Left ventricle myocardium inferior (tissue), 1 donor: ENCODE data around the gene PDE6C. TPM values are rescaled to one million over a fixed set of nuclear protein-coding genes. Genes with fewer than 3 reads are reported as not detected.

ENCODE experiments used
- DNase-seq: peaks from one replicate; pipeline ENCODE4 v3.0.0-alpha.2; 2020
- H3K27ac ChIP-seq: fragments of 200-600 bp; replicated peaks from 2 replicates; pipeline ENCODE4 v1.8.0; 2021
- H3K27me3 ChIP-seq: fragments of 200-600 bp; 2 replicates; pipeline ENCODE4 v1.8.0; 2021; ENCODE audit warnings: low read depth
- H3K36me3 ChIP-seq: fragments of 200-600 bp; 2 replicates; pipeline ENCODE4 v1.8.0; 2021
- H3K4me1 ChIP-seq: fragments of 200-600 bp; 2 replicates; pipeline ENCODE4 v1.8.0; 2021
- H3K4me3 ChIP-seq: fragments of 200-600 bp; 2 replicates; pipeline ENCODE4 v1.8.0; 2021; ENCODE audit warnings: mild to moderate bottlenecking, moderate library complexity
- H3K9me3 ChIP-seq: fragments of 200-600 bp; replicated peaks from 2 replicates; pipeline ENCODE4 v1.8.0; 2021
- intact Hi-C: fragments of 100-400 bp; cut with micrococcal nuclease; formaldehyde crosslinking; loops from one replicate; pipeline ENCODE4 v1.11.0; 2022
- total RNA-seq: library from RNA; stranded (reverse); fragmentation: NEBNext Ultra II Directional; extraction: Animal tissue kit (Norgen Biotek cat#: 25700); gene quantifications from one replicate; pipeline ENCODE4 v1.2.1, GENCODE V29; 2021
- TF ChIP-seq, protein P1 (sequence below): fragments of 200-600 bp; IDR thresholded peaks from 2 replicates; pipeline ENCODE4 v1.8.0; 2021; ENCODE audit warnings: antibody characterized with exemption, mild to moderate bottlenecking, borderline replicate concordance
- donor health status: DM: no; HTN: yes; CAD: no; lungs with severe emphysema.

PDE6C gene
- total RNA-seq, 1 donor from 2014 or later: not detected

DNA sequence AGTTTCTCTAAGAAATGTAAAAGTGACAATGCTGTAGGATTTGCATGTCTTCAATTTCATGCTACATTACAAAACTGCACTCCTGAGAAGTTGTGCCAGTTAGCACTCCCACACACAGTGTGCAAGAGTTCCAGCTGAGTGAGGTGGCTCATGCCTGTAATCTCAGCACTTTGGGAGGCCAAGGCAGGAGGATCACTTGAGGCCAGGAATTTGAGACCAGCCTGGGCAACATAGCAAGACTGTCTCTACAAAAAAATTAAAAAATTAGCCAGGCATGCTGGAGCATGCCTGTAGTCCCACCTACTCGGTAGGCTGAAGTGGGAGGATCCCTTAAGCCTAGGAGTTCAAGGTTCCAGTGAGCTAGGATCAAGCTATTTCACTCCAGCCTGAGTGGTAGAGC, 45.4 kb downstream of the PDE6C start:
- TF ChIP-seq, protein P1, sequence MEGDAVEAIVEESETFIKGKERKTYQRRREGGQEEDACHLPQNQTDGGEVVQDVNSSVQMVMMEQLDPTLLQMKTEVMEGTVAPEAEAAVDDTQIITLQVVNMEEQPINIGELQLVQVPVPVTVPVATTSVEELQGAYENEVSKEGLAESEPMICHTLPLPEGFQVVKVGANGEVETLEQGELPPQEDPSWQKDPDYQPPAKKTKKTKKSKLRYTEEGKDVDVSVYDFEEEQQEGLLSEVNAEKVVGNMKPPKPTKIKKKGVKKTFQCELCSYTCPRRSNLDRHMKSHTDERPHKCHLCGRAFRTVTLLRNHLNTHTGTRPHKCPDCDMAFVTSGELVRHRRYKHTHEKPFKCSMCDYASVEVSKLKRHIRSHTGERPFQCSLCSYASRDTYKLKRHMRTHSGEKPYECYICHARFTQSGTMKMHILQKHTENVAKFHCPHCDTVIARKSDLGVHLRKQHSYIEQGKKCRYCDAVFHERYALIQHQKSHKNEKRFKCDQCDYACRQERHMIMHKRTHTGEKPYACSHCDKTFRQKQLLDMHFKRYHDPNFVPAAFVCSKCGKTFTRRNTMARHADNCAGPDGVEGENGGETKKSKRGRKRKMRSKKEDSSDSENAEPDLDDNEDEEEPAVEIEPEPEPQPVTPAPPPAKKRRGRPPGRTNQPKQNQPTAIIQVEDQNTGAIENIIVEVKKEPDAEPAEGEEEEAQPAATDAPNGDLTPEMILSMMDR: no peak
- intact Hi-C loops: no loop called here

DNA sequence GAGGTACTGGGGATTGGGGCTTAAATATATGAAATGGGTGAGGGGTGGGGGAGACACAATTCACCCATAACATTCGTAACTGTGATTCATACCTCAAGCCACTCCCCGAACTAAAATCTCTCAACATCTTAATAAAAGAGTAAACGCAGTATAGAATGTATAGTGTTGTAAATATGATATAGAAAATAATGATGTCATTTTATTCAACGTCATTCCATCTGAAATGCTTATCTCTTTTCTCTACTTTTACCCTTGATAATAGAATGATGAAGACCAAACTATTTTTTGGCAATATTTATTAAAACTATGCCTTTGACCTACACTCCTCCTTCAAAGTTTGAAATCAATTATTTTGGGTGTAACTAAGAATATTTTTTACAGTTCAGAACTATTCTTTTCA, 53.7 kb downstream of the PDE6C start:
- Histone ChIP-seq H3K27me3 (no peaks in the 10 kb centered on the region), H3K27ac (no peak overlapping the region), H3K4me3 (no peak overlapping the region), H3K4me1 (no peaks in the 10 kb centered on the region), H3K36me3 (peaks cover 66% of the 10 kb centered on the region), H3K9me3 (no peaks in the 10 kb centered on the region)
- intact Hi-C loops: no loop called here
- TF ChIP-seq, protein P1: no peak
- no peak for DNase-seq

More for the DNA sequence above, 45.4 kb downstream of the PDE6C start:
- no peaks in the 10 kb centered on the region for H3K4me1 ChIP-seq
- no peaks in the 10 kb centered on the region for H3K27me3 ChIP-seq
- no peak overlapping the region for H3K4me3 ChIP-seq
- H3K9me3 ChIP-seq: no peaks in the 10 kb centered on the region
- no peak for DNase-seq
- no peak overlapping the region for H3K27ac ChIP-seq
- H3K36me3 ChIP-seq: peaks cover 22% of the 10 kb centered on the region

DNA sequence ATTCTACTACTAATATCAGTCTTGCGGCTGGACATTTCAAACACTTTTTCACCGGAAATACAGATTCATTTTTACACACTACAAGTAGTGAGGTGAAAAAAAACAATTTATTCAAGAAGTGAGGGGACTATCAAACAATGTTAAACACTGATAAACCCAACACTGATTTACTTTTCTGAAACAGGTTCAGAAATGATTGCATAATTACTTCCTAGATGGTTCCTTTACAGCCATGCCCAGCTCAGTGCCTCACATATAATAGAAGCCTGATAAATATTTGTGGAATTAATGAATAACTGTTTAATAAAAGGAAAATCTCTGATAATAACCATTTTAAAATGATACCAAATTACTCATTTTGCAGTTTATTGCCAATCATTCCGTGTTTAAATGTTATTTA, 55.5 kb downstream of the PDE6C start:
- H3K27ac ChIP-seq: no peak overlapping the region
- intact Hi-C loops: no loop called here

DNA sequence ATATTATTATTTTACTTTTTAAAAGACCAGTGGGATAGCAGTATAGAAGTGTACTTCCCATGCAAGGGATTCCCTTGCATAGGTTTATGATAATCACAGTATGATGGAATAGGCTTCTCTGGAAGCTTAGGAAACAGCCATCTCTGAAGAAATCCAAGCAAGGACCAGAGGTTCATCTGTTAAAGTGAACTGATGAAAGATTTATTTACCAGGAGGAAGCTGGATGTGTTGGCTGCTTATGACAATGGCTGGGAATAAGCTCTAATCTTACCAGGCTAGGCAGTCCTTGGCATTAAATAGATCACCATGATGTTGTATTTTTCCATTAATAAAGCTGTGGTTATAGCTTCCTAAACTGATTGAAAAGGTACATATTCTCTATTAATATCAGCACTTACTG, 58.0 kb downstream of the PDE6C start:
- H3K4me3 ChIP-seq: no peak overlapping the region
- H3K27me3 ChIP-seq: no peaks in the 10 kb centered on the region
- no peaks in the 10 kb centered on the region for H3K4me1 ChIP-seq
- no peak overlapping the region for H3K27ac ChIP-seq
- no peaks in the 10 kb centered on the region for H3K9me3 ChIP-seq
- DNase-seq: no peak
- H3K36me3 ChIP-seq: peaks cover 81% of the 10 kb centered on the region
- intact Hi-C loops: no loop called here
- TF ChIP-seq, protein P1: no peak

More for the DNA sequence above, 55.5 kb downstream of the PDE6C start:
- TF ChIP-seq, protein P1: no peak
- H3K36me3 ChIP-seq: peaks cover 61% of the 10 kb centered on the region
- H3K4me3 ChIP-seq: no peak overlapping the region
- no peaks in the 10 kb centered on the region for H3K27me3 ChIP-seq
- H3K9me3 ChIP-seq: no peaks in the 10 kb centered on the region
- no peaks in the 10 kb centered on the region for H3K4me1 ChIP-seq
- no peak for DNase-seq

DNA sequence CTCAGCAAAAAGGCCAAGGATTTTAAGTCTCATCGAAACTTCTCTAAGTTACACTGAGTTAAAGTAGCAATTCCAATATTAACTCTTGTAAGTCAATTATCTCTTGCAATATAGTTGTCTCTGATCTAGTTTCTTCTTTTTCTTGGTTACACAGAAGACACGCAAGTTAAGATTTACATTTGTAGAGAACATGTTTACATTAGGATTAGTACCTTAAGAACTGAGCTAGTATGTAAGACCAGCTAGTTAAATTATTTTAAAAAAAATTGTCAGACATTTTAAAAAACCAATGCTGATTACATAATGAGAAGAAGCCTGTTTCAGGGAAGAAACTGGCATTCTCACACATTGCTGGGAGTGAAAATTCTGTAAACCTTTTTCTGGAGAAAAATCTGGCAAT, 58.7 kb downstream of the PDE6C start:
- TF ChIP-seq, protein P1: no peak
- no peak for DNase-seq
- Histone ChIP-seq H3K4me3 (no peak overlapping the region), H3K27ac (no peak overlapping the region), H3K36me3 (peaks cover 83% of the 10 kb centered on the region), H3K9me3 (no peaks in the 10 kb centered on the region), H3K27me3 (no peaks in the 10 kb centered on the region), H3K4me1 (no peaks in the 10 kb centered on the region)
- intact Hi-C loops: no loop called here
